ENCODE results near the gene PSMA1.

Gene PSMA1

GRCh38 chr11:14529321-14529720, 9.1 kb upstream of the PSMA1 start:
- no peak for DNase-seq

GRCh38 chr11:14522801-14523200, 2.6 kb upstream of the PSMA1 start:
- no peak for DNase-seq

- no peak for DNase-seq
Observed at GRCh38 chr11:14522245-14522644, 2.1 kb upstream of the PSMA1 start.

- DNase-seq, result peak; percentile 27
Observed at GRCh38 chr11:14520747-14521151, 563 bp upstream of the PSMA1 start.

DNA sequence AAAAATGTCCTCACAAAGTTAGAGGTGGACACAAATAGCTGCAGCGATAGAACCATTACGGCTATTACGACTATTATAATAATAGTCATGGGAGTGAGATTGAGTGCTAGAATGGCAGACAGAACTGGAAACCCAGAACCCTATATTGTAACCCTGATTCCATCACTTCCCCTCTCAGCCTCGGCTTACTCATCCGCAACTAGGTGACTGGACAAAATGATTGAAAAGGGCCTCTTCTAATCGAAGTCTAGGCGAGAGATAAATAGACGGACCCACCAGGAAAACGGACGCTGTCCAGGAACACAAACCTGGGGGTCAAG, 629 bp downstream of the PSMA1 start:
- no peak for DNase-seq

- no peak for DNase-seq
Observed at GRCh38 chr11:14518820-14519219, 1.4 kb downstream of the PSMA1 start.

DNA sequence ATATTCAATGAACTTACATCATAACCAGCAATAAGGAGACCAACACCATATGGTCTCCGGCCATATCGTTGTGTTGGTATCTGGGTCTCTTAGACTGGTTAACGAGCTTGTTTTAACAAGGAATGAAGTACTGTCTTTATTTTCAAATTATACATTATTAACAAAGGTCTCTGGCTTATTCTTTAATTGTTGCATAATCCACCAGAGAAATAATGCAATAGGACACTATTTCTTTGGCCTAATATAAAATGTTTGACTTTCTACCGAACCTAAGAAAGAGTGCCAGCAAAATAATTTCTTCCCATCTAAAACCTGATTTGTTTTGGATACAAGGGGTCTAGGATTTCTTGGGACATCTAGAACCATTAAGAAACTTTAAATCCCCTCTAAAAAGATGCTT, 6.4 kb downstream of the PSMA1 start:
- no peak for DNase-seq

DNA sequence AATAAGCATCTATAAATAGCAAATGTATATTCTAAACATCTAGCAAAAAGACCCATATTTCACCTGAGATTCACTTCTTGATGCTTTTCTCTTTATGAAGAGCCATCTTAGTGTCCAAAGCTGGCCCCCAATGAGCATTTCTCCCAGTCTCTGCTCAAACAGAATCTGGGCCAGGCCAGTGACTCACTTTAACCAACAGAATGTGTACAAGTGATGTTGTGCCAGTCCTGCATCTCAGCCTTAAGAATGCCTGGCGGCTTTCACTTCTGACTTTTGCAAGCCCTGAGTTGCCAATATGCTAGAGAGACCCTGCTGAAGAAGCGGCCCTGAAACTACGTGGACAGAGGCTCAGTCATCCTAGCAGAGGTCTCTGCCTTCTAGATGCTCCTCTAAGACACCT, 13.7 kb downstream of the PSMA1 start:
- no peak for DNase-seq

DNA sequence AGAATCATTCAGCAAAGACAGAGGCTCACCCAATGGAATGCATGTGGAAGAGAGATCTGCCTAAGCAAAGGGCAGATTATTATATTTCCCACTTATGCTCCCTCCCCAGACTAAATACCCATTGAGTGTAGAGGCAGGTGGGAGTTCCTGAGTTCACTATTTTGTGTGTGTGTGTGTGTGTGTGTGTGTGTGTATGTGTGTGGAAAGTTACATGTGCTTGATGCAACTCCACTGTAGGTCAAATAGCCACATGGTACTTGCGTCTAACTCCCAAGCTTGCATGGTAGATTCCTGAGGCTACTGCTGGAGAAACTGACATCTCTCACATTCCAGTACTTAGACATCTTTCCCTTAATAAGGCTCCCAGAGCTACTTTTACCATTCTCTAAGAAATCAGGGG, 17.2 kb downstream of the PSMA1 start:
- DNase-seq, result no peak

DNA sequence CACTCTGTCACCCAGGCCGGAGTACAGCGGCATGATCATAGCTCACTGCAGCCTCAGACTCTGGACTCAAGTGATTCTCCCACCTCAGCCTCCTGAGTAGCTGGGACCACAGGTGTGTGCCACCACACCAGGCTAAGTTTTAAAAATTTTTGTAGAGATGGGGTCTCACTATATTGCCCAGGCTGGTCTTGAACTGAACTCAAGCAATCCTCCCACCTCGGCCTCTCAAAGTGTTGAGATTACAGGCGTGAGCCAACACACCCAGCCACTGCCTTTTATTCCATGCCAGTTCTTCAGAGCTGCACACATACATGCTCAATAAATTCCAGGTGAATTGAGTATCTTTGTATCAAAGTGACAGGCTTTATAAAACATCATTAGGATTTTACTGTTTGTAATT, 18.1 kb downstream of the PSMA1 start:
- DNase-seq, result no peak

DNA sequence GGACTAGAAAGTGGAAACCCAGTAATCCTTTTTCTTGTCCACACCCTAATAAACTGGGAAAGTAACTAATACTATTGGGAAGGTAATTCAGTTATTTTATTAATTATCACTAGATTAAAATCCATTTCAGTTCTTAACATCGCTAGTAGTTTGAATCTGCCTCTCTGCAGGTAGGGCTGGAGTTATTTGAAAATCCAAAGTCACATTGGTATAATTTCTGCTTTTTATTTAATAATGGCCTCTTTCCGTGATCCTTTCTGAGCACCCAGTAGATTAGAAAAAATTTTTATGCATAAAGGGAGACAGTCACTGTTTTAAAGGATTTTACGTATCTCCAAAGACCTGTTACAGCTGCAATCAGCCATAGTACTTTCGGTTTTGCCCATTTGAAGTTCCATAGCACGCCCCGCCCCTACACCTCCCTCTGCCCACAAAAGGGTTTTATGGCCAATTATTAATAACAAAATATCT, 20.0 kb downstream of the PSMA1 start:
- peak; percentile 24 for DNase-seq

DNA sequence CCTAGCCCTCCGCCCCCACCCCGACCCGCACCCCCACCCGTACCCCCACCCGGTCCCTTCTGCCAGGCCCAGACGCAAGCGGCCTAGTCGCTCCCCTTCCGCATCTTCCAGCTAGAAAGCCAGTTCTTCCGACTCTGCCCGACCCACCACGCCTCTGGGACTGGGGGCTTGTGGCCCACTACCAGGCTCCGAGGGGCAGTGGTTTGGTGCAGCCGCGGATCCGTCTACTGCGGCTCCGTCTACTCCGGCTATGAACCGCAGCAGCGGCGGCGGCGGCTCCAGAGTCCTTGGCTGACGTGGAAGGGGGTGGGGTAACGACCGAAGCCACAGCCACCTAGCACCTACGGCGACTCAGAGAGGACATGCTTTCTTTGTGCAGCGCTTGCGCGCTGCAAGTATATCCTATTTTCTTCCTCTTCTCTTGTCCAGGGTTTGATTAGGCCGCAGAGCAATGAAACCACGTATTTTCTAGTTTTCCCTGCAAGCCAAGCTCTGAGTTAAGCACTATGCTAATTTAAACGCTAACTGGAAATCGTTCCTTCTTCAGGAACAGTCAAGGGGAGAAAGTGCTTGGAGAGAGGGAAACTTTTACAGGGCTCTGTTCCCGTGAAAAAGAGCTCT, 20.5 kb downstream of the PSMA1 start, which contains the start of gene COPB1:
TSS of gene COPB1 (minus strand) at position 252 of the 621 bp plus-strand sequence. CDS start 883 bp downstream, outside the sequence.
- DNase-seq, result peak; percentile 81

DNA sequence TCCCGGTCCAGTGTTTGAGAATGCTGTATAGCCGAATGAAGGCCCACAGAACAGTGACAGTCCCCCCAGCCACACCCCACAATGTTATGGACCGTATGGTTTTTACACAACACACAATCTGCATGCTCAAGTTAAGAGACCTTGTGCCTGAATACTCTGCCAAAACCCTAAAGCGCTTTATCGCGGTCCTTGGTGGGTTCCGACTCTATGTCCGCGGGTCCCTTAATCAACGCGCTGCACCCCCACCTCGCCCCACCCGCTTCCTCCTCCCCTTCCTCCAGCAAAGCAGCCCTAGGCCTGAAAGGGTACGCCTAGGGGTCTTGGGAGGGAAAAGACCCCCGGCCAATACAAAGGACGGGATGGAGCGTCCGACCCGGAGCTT, 21.0 kb downstream of the PSMA1 start:
- no peak for DNase-seq

- no peak for DNase-seq
Observed at GRCh38 chr11:14480716-14481115, 39.5 kb downstream of the PSMA1 start.

DNA sequence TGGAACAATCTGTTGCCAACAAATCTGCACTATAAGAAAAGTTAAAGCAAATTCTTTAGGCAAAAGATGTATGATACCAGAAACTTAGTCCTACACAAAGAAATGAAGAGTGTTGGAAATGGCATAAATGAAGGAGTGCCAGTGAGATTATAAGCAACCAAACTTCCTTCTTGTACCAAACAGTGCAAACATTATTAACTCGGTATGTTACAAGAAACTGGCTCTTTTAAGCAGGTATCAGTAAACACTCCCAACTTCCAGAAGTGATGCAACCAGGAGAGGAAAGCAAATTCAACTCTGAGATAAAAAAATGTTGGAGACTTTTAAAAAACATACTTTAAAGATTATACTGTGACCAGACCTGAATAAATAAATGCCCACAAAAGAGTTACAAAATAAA, 49.1 kb downstream of the PSMA1 start:
- no peak for DNase-seq

- no peak for DNase-seq
Observed at GRCh38 chr11:14463623-14464022, 56.6 kb downstream of the PSMA1 start.

DNA sequence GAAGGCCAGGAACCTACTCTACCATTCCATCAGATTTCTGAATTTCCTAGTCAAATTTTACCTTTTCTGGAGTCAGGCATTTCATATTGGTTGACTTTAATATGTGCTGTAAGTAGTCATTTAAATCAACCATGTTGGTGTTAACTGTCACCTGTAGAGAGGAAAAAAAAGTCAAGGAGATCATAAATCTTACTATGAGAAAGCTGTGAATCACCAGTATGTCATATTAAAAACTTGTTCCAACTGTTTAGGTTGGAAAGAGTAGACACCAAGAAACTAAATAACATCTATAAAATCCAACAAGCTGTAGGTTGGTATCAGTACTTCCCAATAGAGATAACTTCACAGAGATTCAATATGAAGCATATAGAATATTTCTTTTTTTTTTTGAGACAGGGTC, 60.0 kb downstream of the PSMA1 start:
- DNase-seq, result no peak

DNA sequence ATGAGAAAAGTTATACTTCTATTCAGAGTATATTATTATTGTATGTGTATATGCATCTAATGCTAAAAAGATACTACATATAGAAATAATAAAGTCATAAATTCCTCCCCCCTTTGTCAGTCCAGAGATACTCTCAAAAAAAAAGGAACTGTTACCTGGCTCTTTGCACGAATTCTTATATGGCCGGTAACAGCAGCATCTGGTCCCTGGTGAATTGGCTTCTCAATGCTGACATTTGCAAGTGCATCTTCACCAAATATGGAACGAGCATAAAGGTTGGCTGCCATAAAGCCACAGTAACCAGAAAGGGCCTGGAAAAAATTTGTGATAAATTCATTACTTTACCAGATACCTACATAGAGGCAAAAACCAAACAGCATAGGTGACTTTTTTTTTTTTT, 61.8 kb downstream of the PSMA1 start:
- no peak for DNase-seq

GRCh38 chr11:14455648-14456430, 64.3 kb downstream of the PSMA1 start:
- DNase-seq, result no peak

All from COR-L47 (cell line).